DOHH2 (cell line): Measurements from ENCODE around the gene DOCK11.

ENCODE experiments used
- EZH2phosphoT487 ChIP-seq: fragments of 200-600 bp; sonication (generic); IDR thresholded peaks from 2 replicates; pipeline ENCODE4 v1.6.1; 2017; ENCODE audit warnings: borderline replicate concordance, mild to moderate bottlenecking, antibody characterized with exemption, low read length, moderate library complexity, mixed read lengths
- TF ChIP-seq, protein P1 (sequence below): fragments of 200-600 bp; sonication (generic); IDR thresholded peaks from one replicate; pipeline ENCODE4 v1.5.1; 2014; ENCODE audit warnings: antibody characterized with exemption, mild to moderate bottlenecking, low read depth, low read length; ENCODE audit not compliant: poor library complexity, severe bottlenecking

DNA sequence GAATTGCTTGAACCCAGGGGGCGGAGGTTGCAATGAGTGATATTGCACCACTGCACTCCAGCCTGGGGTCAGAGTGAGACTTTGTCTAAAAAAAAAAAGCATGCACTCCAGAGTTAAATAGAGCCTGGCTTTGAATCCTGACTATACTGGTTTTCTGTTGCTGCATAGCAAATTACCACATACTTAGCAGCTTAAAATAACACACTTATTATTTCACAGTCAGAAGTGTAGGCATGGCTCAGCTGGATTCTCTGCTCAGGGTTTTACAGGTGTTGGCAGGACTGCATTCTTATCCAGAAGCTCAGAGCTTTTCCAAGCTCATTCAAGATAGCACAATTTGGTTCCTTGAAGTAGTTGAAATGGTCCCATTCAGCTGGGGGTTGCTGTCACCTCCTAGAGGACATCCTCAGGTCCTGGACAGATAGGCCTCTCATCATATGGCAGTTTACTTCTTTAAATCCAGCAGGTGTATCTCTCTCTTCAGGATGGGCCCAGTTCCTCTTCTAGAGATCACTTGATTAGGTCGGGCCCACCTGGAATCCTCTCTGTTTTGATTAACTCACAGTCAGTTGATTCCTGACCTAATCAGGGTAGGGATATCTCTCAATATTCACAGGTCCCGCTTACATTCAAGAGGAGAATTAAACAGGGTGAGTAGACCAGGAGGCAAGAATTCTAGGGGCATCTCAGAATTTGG is 26.8 kb downstream of the DOCK11 start:
- TF ChIP-seq, protein P1, sequence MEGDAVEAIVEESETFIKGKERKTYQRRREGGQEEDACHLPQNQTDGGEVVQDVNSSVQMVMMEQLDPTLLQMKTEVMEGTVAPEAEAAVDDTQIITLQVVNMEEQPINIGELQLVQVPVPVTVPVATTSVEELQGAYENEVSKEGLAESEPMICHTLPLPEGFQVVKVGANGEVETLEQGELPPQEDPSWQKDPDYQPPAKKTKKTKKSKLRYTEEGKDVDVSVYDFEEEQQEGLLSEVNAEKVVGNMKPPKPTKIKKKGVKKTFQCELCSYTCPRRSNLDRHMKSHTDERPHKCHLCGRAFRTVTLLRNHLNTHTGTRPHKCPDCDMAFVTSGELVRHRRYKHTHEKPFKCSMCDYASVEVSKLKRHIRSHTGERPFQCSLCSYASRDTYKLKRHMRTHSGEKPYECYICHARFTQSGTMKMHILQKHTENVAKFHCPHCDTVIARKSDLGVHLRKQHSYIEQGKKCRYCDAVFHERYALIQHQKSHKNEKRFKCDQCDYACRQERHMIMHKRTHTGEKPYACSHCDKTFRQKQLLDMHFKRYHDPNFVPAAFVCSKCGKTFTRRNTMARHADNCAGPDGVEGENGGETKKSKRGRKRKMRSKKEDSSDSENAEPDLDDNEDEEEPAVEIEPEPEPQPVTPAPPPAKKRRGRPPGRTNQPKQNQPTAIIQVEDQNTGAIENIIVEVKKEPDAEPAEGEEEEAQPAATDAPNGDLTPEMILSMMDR = no peak
- TF ChIP-seq EZH2phosphoT487 = no peak
